ENCODE data around the gene CXCL14.

Gene CXCL14

GRCh38 chr5:135566422-135567400, 12.1 kb downstream of the CXCL14 start:
- no peak for FAIRE-seq

- no peak for FAIRE-seq
Measured at GRCh38 chr5:135565725-135566421, 12.9 kb downstream of the CXCL14 start.

DNA sequence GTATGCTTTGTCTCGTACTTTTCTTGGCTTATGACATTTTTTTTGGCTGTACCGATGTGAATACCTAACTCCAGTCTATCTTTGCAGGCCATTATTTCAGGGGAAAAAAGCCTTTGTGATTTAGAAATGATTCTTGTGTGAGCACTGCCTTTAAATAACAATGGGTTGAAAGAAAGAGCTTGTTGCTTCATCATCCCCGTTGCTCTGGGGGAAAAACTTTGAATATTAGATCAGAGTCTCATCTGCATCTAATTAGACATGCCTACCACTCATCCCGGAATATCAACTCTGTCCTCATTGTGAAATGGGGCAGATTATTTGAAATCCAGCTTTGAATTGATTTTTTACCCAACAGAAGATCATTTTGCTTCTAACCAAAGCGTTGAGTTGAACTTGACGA, 13.5 kb downstream of the CXCL14 start:
- no peak for FAIRE-seq

DNA sequence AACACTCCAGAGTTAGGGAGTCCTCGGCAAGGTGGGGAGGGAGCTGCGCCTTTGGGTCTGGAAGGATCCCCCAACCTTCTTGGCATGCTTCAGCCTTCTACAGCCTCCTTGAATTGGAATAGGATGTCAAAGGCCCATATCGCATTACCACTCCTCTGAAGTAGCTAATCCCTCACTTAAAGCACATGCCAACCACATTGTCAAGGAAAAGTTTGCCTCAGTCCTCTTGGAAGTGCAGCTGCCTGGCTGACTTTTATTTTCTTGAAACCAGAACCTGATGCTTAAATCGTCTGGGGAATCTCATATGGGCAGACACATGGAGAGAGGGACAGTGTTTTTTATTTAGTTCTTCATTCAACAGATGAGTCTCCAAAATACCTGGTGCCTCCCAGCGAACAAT, 14.5 kb downstream of the CXCL14 start:
- FAIRE-seq, result no peak

DNA sequence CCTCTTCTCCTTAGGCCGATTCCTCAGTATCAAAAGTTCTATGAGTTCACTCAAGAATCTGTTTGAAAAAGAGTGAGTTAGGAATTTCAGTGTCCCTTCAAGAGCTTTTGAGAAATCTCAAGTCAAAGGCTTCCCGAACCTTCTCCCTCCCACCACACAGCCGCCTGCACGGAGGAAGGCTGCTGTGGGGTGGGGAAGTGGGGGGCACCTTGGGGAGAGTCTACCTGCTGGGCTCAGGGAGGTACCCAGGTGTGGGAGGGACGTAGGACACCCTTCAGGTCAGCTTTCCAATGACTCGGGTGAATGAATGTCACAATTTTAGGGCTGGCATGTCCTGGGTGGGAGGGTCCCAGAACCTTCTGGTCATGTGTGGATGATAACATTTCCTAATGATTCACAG, 17.5 kb downstream of the CXCL14 start:
- no peak for FAIRE-seq

DNA sequence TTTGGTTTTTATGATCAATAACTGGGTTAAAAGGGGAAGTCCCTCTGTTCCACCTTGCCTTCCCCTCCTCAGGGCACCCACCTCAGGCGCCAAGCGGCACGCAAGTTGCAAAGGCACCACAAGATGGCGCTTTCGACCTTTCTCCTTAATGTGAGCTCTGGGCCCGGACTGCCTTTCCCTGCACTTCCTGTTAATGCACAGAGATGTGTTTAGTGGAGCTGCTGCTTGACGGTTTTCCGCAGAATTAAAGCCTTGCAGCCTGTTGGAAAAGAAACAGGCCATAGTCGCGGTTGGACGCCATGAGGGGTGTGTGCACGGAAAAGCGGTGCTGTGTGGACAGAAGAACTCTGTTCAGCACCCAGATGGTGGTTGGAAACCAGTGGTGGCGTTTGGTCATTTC, 17.9 kb downstream of the CXCL14 start:
- FAIRE-seq, result no peak

GRCh38 chr5:135559354-135559753, 19.4 kb downstream of the CXCL14 start:
- FAIRE-seq, result no peak

DNA sequence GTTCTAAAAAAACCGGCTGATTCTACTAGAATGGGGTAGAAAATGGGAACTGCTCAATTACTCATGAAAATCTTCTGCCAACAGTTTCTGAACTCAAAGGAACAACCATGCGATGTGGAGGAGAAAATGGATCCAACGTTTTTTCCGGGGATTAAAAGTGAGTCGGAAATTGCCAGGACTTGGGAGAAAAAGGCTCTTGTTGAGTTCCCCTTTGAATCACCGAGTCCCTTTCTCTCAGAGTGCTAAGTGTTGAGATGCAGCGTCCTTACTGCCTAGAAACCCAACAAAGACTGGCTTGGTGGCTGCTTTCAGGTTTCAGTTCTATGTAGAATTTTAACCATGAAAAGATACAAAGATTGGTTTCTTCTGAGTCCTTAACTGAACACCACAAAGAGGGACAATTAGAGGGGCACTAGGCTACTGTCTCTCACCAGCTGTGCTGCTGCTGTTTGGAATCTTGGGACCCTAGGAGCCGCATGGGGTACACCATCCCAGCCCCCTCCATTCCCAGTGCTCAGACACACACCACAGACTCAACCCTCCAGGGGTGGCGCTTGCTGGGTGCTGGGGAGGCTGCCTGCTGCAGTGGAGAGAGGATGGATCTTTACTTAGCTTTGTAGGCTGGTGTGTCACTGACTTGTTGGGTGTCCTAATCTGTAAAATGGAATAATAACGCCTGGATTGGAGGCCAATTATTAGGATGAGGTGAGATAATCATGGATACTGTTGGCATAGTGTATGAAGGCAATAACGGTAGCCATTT, 21.5 kb downstream of the CXCL14 start:
- no peak for FAIRE-seq

DNA sequence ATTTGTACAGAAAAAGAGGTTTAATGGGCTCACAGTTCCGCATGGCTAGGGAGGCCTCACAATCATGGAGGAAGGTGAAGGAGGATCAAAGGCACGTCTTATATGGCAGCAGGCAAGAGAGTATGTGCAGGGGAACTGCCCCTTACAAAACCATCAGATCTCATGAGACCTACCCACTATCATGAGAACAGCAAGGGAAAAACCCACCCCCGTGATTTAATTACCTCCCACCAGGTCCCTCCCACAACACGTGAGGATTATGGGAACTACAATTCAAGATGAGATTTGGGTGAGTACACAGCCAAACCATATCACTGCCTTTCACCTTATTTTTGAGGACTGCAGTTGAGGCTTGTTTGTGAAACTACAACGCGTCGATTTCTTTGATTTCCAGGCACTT, 22.2 kb downstream of the CXCL14 start:
- FAIRE-seq, result no peak

DNA sequence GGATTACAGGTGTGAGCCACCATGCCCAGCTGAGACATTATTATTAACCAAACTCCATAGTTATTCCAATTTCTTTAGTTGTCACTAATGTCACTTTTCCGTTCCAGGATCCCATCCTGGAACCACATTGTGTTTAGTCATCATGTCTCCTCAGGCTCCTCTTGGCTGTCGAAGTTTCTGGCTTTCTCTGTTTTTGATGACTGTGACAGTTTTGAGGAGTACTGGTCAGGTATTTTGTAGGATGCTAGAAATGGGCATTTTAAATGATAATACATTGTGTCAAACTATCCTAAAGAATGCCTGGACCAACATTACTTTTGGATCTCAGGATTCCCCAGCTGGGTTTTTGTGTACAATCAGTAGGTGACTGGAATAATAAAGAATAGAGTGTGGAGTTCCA, 23.3 kb downstream of the CXCL14 start:
- FAIRE-seq, result no peak

DNA sequence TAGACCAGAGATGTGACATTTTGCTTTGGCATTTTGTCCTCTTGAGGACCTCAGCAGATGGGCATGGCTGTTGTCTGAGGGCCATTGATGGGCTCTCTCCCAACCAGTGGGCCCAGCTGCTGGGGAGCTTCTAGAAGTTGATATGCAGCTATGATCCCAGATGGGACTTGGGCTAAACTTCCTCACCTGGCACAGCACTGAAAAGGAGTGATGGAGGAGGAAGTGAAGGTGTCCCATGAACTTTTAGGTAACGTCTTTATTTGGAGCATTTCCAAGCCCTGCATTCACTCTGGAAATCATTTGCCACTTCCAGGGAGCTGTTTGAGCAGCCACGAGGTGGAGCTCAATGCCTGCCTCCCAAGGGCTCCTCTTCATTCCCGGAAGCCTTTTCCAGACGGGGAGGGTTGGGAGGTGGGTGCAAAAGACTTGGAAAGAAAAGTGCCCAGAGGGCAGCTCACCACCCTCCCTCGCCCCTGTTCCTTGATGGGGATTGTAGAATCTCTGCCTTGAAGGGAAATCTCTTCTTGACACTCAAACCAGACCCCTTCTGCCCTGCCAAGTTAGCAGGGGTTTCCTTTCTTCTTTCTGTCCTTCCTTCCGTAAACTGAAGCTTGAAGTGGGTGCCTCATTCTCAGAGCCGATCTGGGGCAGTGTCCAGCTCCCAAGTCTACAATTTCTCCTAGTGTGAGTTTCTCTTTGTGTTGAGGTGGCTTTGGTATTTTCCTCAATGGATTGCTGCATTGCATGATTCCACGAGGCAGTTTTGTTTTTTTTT, 24.9 kb downstream of the CXCL14 start:
- FAIRE-seq, result no peak

- FAIRE-seq, result no peak
Measured at GRCh38 chr5:135551593-135552447, 27.0 kb downstream of the CXCL14 start.

- FAIRE-seq, result no peak
Measured at GRCh38 chr5:135549413-135549812, 29.4 kb downstream of the CXCL14 start.

DNA sequence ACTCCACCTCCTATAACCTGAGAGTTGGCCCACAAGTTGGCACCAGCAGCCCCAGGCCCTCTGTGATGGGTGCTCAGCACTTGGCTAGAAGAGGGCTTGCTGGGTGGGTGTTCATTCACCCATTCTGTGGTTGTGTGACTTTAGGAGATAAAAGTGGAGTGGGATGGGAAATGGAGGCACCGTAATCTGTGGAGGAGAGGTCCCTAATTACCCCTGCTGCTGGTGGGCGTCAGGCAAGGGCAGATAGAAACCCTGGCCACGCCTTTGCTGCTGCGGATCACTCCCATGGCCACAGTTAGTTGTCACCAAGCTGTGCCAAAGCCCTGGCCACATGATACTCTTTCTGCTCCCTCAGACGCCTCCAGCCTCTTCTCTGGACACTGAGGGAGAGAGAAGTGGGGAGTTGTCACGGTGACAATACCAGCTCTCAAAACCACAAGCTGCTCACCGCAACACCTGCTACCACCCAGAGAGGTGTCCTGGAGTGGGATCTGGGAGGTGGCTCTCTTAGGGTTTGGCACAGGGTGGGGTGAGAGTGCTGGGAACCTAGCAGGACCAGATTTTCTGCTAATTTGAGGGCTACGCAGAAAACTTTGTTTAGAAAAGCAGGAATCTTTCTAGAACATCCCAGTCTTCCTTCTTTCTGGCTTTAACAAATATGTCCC, 31.1 kb downstream of the CXCL14 start:
- FAIRE-seq, result no peak

GRCh38 chr5:135546912-135547311, 31.9 kb downstream of the CXCL14 start:
- FAIRE-seq, result no peak

- FAIRE-seq, result no peak
Measured at GRCh38 chr5:135546101-135546500, 32.7 kb downstream of the CXCL14 start.

DNA sequence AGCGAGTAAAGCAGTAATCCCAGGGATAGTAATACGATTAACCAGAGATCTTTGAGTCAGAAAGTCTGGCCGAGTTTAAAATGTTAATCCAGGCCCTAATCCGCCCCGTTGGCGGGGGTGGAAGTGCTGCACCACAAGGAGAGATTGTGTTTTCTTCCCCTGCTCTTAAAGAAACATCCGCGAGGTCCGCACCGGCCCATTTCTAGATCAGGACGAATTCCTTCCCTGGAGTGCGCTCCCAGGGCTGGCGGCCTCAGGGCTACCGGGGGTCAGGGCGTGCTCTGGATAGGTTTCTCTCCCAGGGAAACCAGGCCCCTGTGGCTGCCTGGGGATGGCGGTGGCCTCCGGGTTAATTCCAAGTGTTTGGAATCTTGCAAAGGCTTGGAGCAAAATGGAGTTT, 33.7 kb downstream of the CXCL14 start:
- no peak for FAIRE-seq

GRCh38 chr5:135543485-135544304, 35.1 kb downstream of the CXCL14 start:
- no peak for FAIRE-seq

DNA sequence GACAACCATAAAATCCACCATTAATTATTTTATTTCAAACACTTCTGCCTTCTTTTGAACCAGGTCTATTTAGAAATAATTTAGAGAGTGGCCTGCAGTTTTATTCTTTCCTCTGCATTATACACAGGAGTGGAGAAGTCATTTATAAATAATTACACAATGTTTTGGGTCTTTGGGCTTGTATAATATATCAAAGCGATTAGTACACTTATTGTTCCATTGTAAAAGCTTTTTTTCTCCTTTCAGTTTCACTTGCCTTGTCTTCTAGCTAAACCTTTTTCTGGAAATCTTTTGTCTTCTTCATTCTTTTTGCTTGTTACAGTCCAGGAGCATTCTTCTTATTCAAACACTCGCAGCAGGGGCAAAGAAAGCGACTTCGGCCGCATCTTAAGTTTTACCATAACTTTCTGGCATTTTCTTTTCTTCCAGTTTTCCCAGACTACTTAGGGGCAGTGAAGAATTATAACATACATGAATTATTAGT, 35.7 kb downstream of the CXCL14 start:
- FAIRE-seq, result no peak

Data from colon (tissue), 2 donors.